GM12878 (cell line): ENCODE data around the gene B4GALNT2. TPM values are rescaled to one million over a fixed set of nuclear protein-coding genes. Genes with fewer than 3 reads are reported as not detected.
A peak's percentile ranks its signal among the peaks of the same experiment; 100 is the strongest.

Source experiments
- ATAC-seq: fragments of 200-7000 bp; cut with Tn5 transposase; 3 replicates; pipeline ENCODE4 v1.9.1; 2020; ENCODE audit warnings: mild to moderate bottlenecking, moderate library complexity
- BruUV-seq: library from RNA; stranded (reverse); fragments of 400-500 nt; replicated peaks from 2 replicates; lab custom pipeline; 2021; lab: Mats Ljungman, UMichigan
- CTCF ChIA-PET: fragments of 300-600 bp; sonication (Branson Sonifier 250); formaldehyde crosslinking; extraction: SDS; loops from one replicate; lab custom pipeline; 2021; ENCODE audit warnings: inconsistent platforms; lab: Yijun Ruan, JAX
- POLR2A ChIA-PET: fragments of 350-600 bp; formaldehyde crosslinking; extraction: SDS; loops from one replicate; lab custom pipeline; 2021; ENCODE audit warnings: inconsistent platforms; lab: Charles Lee
- RAD21 ChIA-PET: fragments of 300-600 bp; sonication (Branson Sonifier 250); formaldehyde crosslinking; loops from one replicate; lab custom pipeline; 2023; ENCODE audit warnings: antibody characterized with exemption; ENCODE audit not compliant: unreplicated experiment; lab: Charles Lee
- SMC1A ChIA-PET: fragments of 300-600 bp; sonication (Branson Sonifier 250); formaldehyde crosslinking; loops from one replicate; lab custom pipeline; 2023; ENCODE audit not compliant: unreplicated experiment, uncharacterized antibody; lab: Charles Lee
- DNase-seq: peaks from one replicate; pipeline ENCODE4 v3.0.0-alpha.2; 2011; ENCODE audit warnings: low read depth, low spot score
- FAIRE-seq: peaks from 3 replicates; lab custom pipeline; 2011; peaks lifted over from hg19 to GRCh38; lab: Jason Lieb, UNC
- H2AFZ ChIP-seq: 2 replicates; pipeline ENCODE4 v1.6.0; 2011; ENCODE audit warnings: low read depth, low read length, control low read depth; ENCODE audit not compliant: control insufficient read depth
- H3K27ac ChIP-seq: 2 replicates; pipeline ENCODE4 v1.5.1; 2011; ENCODE audit warnings: control low read depth; ENCODE audit not compliant: control insufficient read depth, insufficient read depth
- H3K27me3 ChIP-seq, 2 experiments: replicated peaks in 1 of 2; 2 replicates each; pipeline versions ENCODE4 v1.6.0 to v1.6.1; 2011; ENCODE audit warnings: low read length in 1 of 2; ENCODE audit not compliant: control insufficient read depth in 2 of 2, insufficient read depth in 2 of 2
- H3K36me3 ChIP-seq, 2 experiments: 2 replicates each; pipeline ENCODE4 v1.5.1; 2011; ENCODE audit warnings: low read length in 1 of 2; ENCODE audit not compliant: control insufficient read depth in 2 of 2, insufficient read depth in 2 of 2
- H3K4me1 ChIP-seq: 2 replicates; pipeline ENCODE4 v1.6.1; 2011; ENCODE audit warnings: mild to moderate bottlenecking, low read length, moderate library complexity, mixed read lengths; ENCODE audit not compliant: control insufficient read depth, insufficient read depth
- H3K4me2 ChIP-seq: 2 replicates; pipeline ENCODE4 v1.6.0; 2011; ENCODE audit warnings: control low read depth; ENCODE audit not compliant: control insufficient read depth, insufficient read depth
- H3K4me3 ChIP-seq: fragments of 200-600 bp; sonication (generic); 2 replicates; pipeline ENCODE4 v1.5.1; 2016
- H3K79me2 ChIP-seq: 2 replicates; pipeline ENCODE4 v1.6.0; 2011; ENCODE audit warnings: low read length; ENCODE audit not compliant: control insufficient read depth, insufficient read depth
- H3K9ac ChIP-seq: 2 replicates; pipeline ENCODE4 v1.8.0; 2011; ENCODE audit warnings: low read length, control low read depth, mixed read lengths; ENCODE audit not compliant: control insufficient read depth, insufficient read depth
- H3K9me3 ChIP-seq: replicated peaks from 3 replicates; pipeline ENCODE4 v1.5.1; 2011; ENCODE audit warnings: mild to moderate bottlenecking, low read length; ENCODE audit not compliant: control insufficient read depth, insufficient read depth
- H4K20me1 ChIP-seq: 2 replicates; pipeline ENCODE4 v1.6.0; 2011; ENCODE audit not compliant: control insufficient read depth, insufficient read depth
- CEBPB ChIP-seq, 2 experiments: fragments of 150-350 bp in 1 of 2; IDR thresholded peaks; 2 replicates each; pipeline ENCODE4 v1.6.1; 2012 to 2014; ENCODE audit warnings: low read depth in 2 of 2, low read length in 2 of 2, borderline replicate concordance in 1 of 2, inconsistent platforms in 1 of 2
- CTCF ChIP-seq, 3 experiments: IDR thresholded peaks in 2 of 3; conservative IDR thresholded peaks in 1 of 3; 2 replicates each; pipeline ENCODE4 v1.5.1; 2011; ENCODE audit warnings: low read depth in 3 of 3, low read length in 3 of 3, mild to moderate bottlenecking in 3 of 3, control low read depth in 2 of 3, moderate library complexity in 2 of 3, inconsistent platforms in 1 of 3, mixed read lengths in 1 of 3; ENCODE audit not compliant: control insufficient read depth in 2 of 3, insufficient read depth in 1 of 3; ENCODE audit errors: extremely low read depth in 1 of 3
- IKZF1 ChIP-seq: fragments of 450-650 bp; conservative IDR thresholded peaks from 2 replicates; pipeline ENCODE4 v1.6.1; 2017; ENCODE audit warnings: antibody characterized with exemption, mild to moderate bottlenecking
- RFX5 ChIP-seq: IDR thresholded peaks from 2 replicates; pipeline ENCODE4 v1.6.1; 2011; ENCODE audit warnings: low read depth, low read length, improper control_type of control experiment
- WGBS: methylation state at CpG from one replicate; pipeline ENCODE4 v1.1.6; 2016; ENCODE audit warnings: low lambda C conversion rate; ENCODE audit not compliant: insufficient replicate concordance, insufficient coverage; ENCODE audit errors: missing lambda C conversion rate; 5-methylcytosine and 5-hydroxymethylcytosine counted together
- in situ Hi-C: fragments of 300-500 bp; cut with MboI; formaldehyde crosslinking; loops from 9 replicates; pipeline ENCODE4 v1.14.3; 2018; ENCODE audit warnings: mixed read lengths
- intact Hi-C: fragments of 100-400 bp; cut with micrococcal nuclease; formaldehyde crosslinking; loops from one replicate; pipeline ENCODE4 v1.14.2; 2022; ENCODE audit not compliant: unreplicated experiment
- polyA plus RNA-seq, 11 experiments: library from polyadenylated mRNA; depleted of rRNA in 4 of 11; unstranded in 6 of 11; stranded (reverse) in 5 of 11; fragments of >200 nt; fragmentation: Nextera tagmentation in 4 of 11; fragmentation: Illumina TruSeq in 1 of 11; extraction: Ambion mirVana in 4 of 11; extraction: Trizol in 1 of 11; gene quantifications; 1 replicate in 1 of 11; 2 replicates in 10 of 11; pipeline versions ENCODE4 v1.2.1 to v1.2.3, GENCODE V29; 2011 to 2016; ENCODE audit warnings: inconsistent platforms in 2 of 11, missing spikeins in 2 of 11, low read depth in 1 of 11
- total RNA-seq, 4 experiments: library from RNA; depleted of rRNA in 3 of 4; stranded (reverse); fragments of >200 nt in 3 of 4; fragmentation: Illumina TruSeq in 1 of 4; extraction: Trizol in 1 of 4; gene quantifications; 2 replicates each; pipeline versions ENCODE4 v1.2.1 to v1.2.3, GENCODE V29; 2013 to 2021

Gene B4GALNT2
- total and polyA plus RNA-seq, 10 of the 15 experiments (the other 5 are each of a cell fraction or from before 2014, with no cell fraction given): not detected

GRCh38 chr17:49219987-49220386, 87.4 kb downstream of the B4GALNT2 start:
- ATAC-seq (no peak), DNase-seq (no peak), FAIRE-seq (no peak)
- WGBS: 92% methylated on average over 14 of the region's 15 CpGs
- H3K79me2 ChIP-seq: peaks cover 27% of the 10 kb centered on the region
- TF ChIP-seq RFX5 (no peak), IKZF1 (no peak), CTCF (IDR thresholded peaks at IDR 0.05 in 2 of 3, conservative IDR thresholded peaks at IDR 0.05 in 1 of 3; ENCODE audit: control insufficient read depth in 2 of 3, extremely low read depth in 1 of 3, insufficient read depth in 1 of 3, low read depth in 3 of 3, low read length in 3 of 3) (peak in 1 of 3 experiments; percentile 2; a peak in 2 of 6 replicates), CEBPB (IDR thresholded peaks at IDR 0.05; ENCODE audit: borderline replicate concordance in 1 of 2, low read depth in 2 of 2, low read length in 2 of 2) (no peak)
- in situ Hi-C loops: loop anchor here (10.0 kb wide), 1 partner anchor 45 kb away; no protein-coding TSS in a partner anchor
- no TSS peak for BruUV-seq
- no peaks in the 10 kb centered on the region for H3K27me3 ChIP-seq
- H2AFZ ChIP-seq: no peak overlapping the region
- H3K9me3 ChIP-seq: no peaks in the 10 kb centered on the region
- H4K20me1 ChIP-seq: 0 out of 2 replicates have a peak, but pooled peaks cover 7% of the 10 kb centered on the region
- CTCF ChIA-PET: interaction anchor here (1.2 to 8.5 kb wide), 2 partner anchors 27 to 386 kb away, joined by 3 to 127 read pairs; no protein-coding TSS in a partner anchor
- peaks cover 71% of the 10 kb centered on the region for H3K4me1 ChIP-seq
- H3K36me3 ChIP-seq: peaks cover 11 to 26% of the 10 kb centered on the region in 2 experiments
- intact Hi-C loops: loop anchor here (5.0 kb wide), 1 partner anchor 303 kb away; no protein-coding TSS in a partner anchor
- SMC1A ChIA-PET: interaction anchor here (16.8 kb wide), 1 partner anchor 24 kb away, joined by 354 read pairs; no protein-coding TSS in a partner anchor
- H3K4me3 ChIP-seq: no peak overlapping the region
- peak overlapping the region; percentile 49; the same call in 1 of the 2 replicates for H3K9ac ChIP-seq
- H3K27ac ChIP-seq: peak overlapping the region; percentile 77; the same call in 1 of the 2 replicates
- H3K4me2 ChIP-seq: no peak overlapping the region
- POLR2A ChIA-PET: interaction anchor here (13.2 kb wide), 1 partner anchor 23 kb away, joined by 537 read pairs; no protein-coding TSS in a partner anchor
- RAD21 ChIA-PET: interaction anchor here (13.4 kb wide), 1 partner anchor 25 kb away, joined by 355 read pairs; no protein-coding TSS in a partner anchor
